SU-DHL-6 (cell line): ENCODE data around the gene SLF2.

Source experiments
- H2AFZ ChIP-seq: fragments of 200-600 bp; sonication (generic); 2 replicates; pipeline ENCODE4 v1.6.1; 2014; ENCODE audit warnings: low read depth, mild to moderate bottlenecking, moderate library complexity, mixed read lengths, antibody characterized with exemption, low read length; ENCODE audit not compliant: severe bottlenecking
- H3F3A ChIP-seq: fragments of 200-600 bp; shearing (Covaris generic); 2 replicates; pipeline ENCODE4 v1.6.0; 2016; ENCODE audit warnings: antibody characterized with exemption, mild to moderate bottlenecking; ENCODE audit not compliant: insufficient read depth
- H3K27ac ChIP-seq: fragments of 200-600 bp; sonication (generic); 2 replicates; pipeline ENCODE4 v1.5.1; 2016; ENCODE audit warnings: low read depth, mild to moderate bottlenecking, low read length, moderate library complexity, mixed read lengths
- H3K27me3 ChIP-seq: fragments of 200-600 bp; sonication (generic), shearing (Covaris generic); 2 replicates; pipeline ENCODE4 v1.6.0; 2014; ENCODE audit warnings: mild to moderate bottlenecking, low read length
- H3K36me3 ChIP-seq: fragments of 200-600 bp; sonication (generic); 2 replicates; pipeline ENCODE4 v1.6.1; 2014; ENCODE audit warnings: mild to moderate bottlenecking, low read length, mixed read lengths
- H3K4me2 ChIP-seq: fragments of 300-600, 200-600 bp; shearing (Covaris generic), sonication (generic); 2 replicates; pipeline ENCODE4 v1.6.0; 2014; ENCODE audit warnings: low read length, low read depth, mild to moderate bottlenecking; ENCODE audit not compliant: poor library complexity, severe bottlenecking
- H3K4me3 ChIP-seq: fragments of 200-600 bp; sonication (generic); 2 replicates; pipeline ENCODE4 v1.5.1; 2014; ENCODE audit warnings: antibody characterized with exemption, low read length, mild to moderate bottlenecking, mixed read lengths; ENCODE audit not compliant: insufficient read depth, poor library complexity, severe bottlenecking
- H3K79me2 ChIP-seq: fragments of 200-600 bp; sonication (generic); 2 replicates; pipeline ENCODE4 v1.6.1; 2014; ENCODE audit warnings: mild to moderate bottlenecking, low read length, moderate library complexity; ENCODE audit not compliant: insufficient read depth
- H3K9ac ChIP-seq: fragments of 200-600 bp; sonication (generic); 2 replicates; pipeline ENCODE4 v1.7.0; 2014; ENCODE audit warnings: mild to moderate bottlenecking, low read length
- H3K9me2 ChIP-seq: fragments of 200-600 bp; sonication (generic); replicated peaks from 2 replicates; pipeline ENCODE4 v1.6.1; 2014; ENCODE audit warnings: low read length; ENCODE audit not compliant: insufficient read depth
- H3K9me3 ChIP-seq: fragments of 200-600 bp; sonication (generic); 2 replicates; pipeline ENCODE4 v1.6.1; 2014; ENCODE audit warnings: low read length, mixed read lengths; ENCODE audit not compliant: insufficient read depth
- H4K20me1 ChIP-seq: fragments of 200-600 bp; sonication (generic); 2 replicates; pipeline ENCODE4 v1.6.1; 2014; ENCODE audit warnings: low read depth, mild to moderate bottlenecking, antibody characterized with exemption, low read length, moderate library complexity, mixed read lengths
- CTCF ChIP-seq: fragments of 200-600 bp; sonication (generic); IDR thresholded peaks from one replicate; pipeline ENCODE4 v1.5.1; 2017; ENCODE audit warnings: antibody characterized with exemption, mild to moderate bottlenecking, low read length, moderate library complexity; ENCODE audit not compliant: insufficient read depth, poor library complexity, severe bottlenecking
- EZH2phosphoT487 ChIP-seq: fragments of 200-600 bp; sonication (generic), shearing (Covaris generic); conservative IDR thresholded peaks from 2 replicates; pipeline ENCODE4 v1.6.1; 2018; ENCODE audit warnings: mild to moderate bottlenecking, antibody characterized with exemption, low read length, moderate library complexity, mixed read lengths

The SLF2 gene

DNA sequence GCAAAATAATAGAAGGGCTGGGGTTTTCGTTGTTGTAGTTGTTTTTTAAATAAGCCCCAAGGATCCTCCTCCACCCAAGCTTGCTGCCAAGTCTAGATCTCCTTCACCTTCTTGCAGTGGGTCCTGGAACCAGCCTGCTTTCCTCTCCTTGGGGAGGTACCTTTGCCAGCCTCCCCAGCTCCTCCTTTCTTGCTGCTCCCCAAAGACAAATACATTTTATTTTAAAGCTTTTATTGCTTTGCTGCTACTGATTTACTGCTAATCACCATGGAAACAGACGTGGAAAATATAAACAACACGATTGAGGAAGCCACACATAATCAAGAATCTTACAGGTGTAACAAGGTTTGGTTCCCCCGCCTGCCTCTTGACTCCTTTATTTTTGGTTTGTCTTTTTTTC, 17.4 kb upstream of the SLF2 start:
- 0 out of 2 replicates have a peak overlapping the region, but pooled peaks have one; percentile 46 for H3K27ac ChIP-seq
- TF ChIP-seq CTCF = no peak
- no peak for TF ChIP-seq EZH2phosphoT487
- no peak overlapping the region for H3K9ac ChIP-seq
- no peaks in the 10 kb centered on the region for H3K36me3 ChIP-seq
- no peaks in the 10 kb centered on the region for H4K20me1 ChIP-seq
- no peaks in the 10 kb centered on the region for H3K79me2 ChIP-seq
- peak overlapping the region; percentile 47 for H3K4me2 ChIP-seq
- H3F3A ChIP-seq = 0 out of 2 replicates have a peak, but pooled peaks cover 5% of the 10 kb centered on the region
- H3K27me3 ChIP-seq = no peaks in the 10 kb centered on the region
- no peak overlapping the region for H3K4me3 ChIP-seq
- H2AFZ ChIP-seq = peak overlapping the region; percentile 28
- H3K9me3 ChIP-seq = no peaks in the 10 kb centered on the region
- no peaks in the 10 kb centered on the region for H3K9me2 ChIP-seq

DNA sequence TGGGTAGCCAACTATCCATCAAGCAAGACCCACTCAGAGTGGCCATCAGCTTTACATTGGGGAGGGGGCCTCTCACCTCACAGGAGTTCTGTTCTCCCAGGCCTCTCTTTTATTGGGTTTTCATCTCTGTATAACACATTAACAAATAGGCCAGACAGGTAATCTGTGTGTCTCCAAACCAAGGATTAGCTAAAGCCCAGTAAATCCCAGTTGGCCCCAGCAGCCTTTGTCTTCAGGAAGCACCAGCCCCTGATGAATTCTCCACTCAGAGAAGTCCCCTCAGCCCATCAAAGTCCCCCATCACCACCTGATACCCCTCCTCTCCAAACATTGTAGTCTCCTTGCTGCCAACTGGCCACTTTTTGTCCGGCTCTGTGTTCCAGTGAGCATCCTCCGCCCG, 16.9 kb upstream of the SLF2 start:
- no peaks in the 10 kb centered on the region for H3K36me3 ChIP-seq
- H4K20me1 ChIP-seq = no peaks in the 10 kb centered on the region
- H3F3A ChIP-seq = 0 out of 2 replicates have a peak, but pooled peaks cover 5% of the 10 kb centered on the region
- H3K9me3 ChIP-seq = no peaks in the 10 kb centered on the region
- H3K27ac ChIP-seq = no peak overlapping the region
- no peak for TF ChIP-seq CTCF
- no peak for TF ChIP-seq EZH2phosphoT487
- H3K4me3 ChIP-seq = no peak overlapping the region
- no peaks in the 10 kb centered on the region for H3K9me2 ChIP-seq
- no peaks in the 10 kb centered on the region for H3K27me3 ChIP-seq
- H3K4me2 ChIP-seq = peak overlapping the region; percentile 47
- no peak overlapping the region for H3K9ac ChIP-seq
- H2AFZ ChIP-seq = peak overlapping the region; percentile 28
- no peaks in the 10 kb centered on the region for H3K79me2 ChIP-seq

DNA sequence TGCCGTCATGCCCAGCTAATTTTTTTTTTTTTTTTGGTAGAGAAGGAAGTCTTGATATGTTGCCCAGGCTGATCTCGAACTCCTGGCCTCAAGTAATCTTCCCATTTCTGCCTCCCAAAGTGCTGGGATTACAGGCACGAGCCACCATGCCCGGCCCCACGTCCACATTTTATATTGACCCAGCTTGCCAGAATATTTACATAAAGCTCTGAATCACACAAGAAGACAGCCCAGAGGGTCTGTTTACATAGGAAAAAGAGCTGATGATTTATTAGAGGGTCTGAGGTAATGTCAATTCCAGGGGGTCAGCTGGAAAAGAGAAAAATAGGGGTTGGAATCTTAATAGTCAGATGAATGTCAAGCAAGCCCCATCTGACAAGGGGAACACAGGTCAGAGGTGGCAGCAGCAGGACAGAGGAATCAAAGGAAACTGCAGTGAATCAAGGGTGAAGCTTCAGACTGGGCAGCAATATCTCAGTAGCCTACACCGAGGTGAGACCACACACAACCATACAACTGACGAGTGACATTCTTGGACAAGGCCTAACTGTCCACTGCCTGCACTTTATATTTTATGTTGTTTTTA, 15.8 kb upstream of the SLF2 start:
- Histone ChIP-seq H4K20me1 (no peaks in the 10 kb centered on the region), H2AFZ (no peak overlapping the region)
- TF ChIP-seq EZH2phosphoT487 (no peak), CTCF (no peak)

More for the DNA sequence above, 15.8 kb upstream of the SLF2 start:
- no peaks in the 10 kb centered on the region for H3K27me3 ChIP-seq
- H3K9ac ChIP-seq = no peak overlapping the region
- no peaks in the 10 kb centered on the region for H3K9me2 ChIP-seq
- H3F3A ChIP-seq = 0 out of 2 replicates have a peak, but pooled peaks cover 5% of the 10 kb centered on the region
- H3K27ac ChIP-seq = no peak overlapping the region
- H3K4me2 ChIP-seq = no peak overlapping the region
- H3K4me3 ChIP-seq = no peak overlapping the region
- H3K9me3 ChIP-seq = no peaks in the 10 kb centered on the region
- H3K36me3 ChIP-seq = no peaks in the 10 kb centered on the region
- no peaks in the 10 kb centered on the region for H3K79me2 ChIP-seq
